GM10266 (cell line): ENCODE measurements around the gene PSMD13.
A peak's percentile ranks its signal among the peaks of the same experiment; 100 is the strongest.
"Not testable (repeated sequence)": the region's sequence is repeated elsewhere in the genome, so short reads cannot be mapped to it uniquely, and the experiment has no call there.

Experiments
- DNase-seq: peaks from one replicate; pipeline ENCODE4 v3.0.0; 2012; ENCODE audit errors: extremely low spot score
- CTCF ChIP-seq: IDR thresholded peaks from 2 replicates; pipeline ENCODE4 v1.5.1; 2012; ENCODE audit warnings: mild to moderate bottlenecking, low read depth; ENCODE audit not compliant: control insufficient read depth, insufficient read depth; ENCODE audit errors: missing control alignments

Gene PSMD13

GRCh38 chr11:236774-237767, at the start of gene PSMD13:
Gene PSMD13, plus strand, starts transcription at chr11:236976. Its CDS starts 74 bp downstream, at chr11:237050.
- DNase-seq: peak; percentile 95
- TF ChIP-seq CTCF: no peak

DNA sequence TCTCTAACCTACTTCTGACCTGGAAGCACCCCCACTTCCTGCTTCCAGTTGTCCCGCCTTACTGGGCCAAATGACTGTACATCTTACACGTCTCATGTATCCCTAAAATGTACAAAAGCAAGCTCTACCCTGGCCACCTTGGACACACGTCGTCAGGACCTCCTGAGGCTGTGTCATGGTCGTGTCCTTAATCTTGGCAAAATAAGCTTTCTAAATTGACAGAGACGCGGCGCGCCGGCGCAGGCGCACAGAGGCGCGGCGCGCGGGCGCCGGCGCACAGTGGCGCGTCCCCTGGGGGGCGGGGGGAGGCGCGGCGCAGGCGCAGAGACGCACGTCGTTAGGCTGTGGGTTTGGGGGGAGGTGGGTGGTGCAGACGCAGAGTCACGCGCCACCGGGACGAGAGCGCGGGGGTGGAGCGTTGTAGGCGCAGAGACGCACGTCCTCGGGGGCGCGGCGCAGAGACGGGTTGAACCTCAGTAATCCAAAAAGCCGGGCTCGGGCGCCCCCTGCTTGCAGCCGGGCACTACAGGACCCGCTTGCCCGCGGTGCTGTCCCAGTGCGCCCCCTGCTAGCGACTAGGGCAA, 47.5 kb upstream of the PSMD13 start:
- DNase-seq: not testable (repeated sequence)

DNA sequence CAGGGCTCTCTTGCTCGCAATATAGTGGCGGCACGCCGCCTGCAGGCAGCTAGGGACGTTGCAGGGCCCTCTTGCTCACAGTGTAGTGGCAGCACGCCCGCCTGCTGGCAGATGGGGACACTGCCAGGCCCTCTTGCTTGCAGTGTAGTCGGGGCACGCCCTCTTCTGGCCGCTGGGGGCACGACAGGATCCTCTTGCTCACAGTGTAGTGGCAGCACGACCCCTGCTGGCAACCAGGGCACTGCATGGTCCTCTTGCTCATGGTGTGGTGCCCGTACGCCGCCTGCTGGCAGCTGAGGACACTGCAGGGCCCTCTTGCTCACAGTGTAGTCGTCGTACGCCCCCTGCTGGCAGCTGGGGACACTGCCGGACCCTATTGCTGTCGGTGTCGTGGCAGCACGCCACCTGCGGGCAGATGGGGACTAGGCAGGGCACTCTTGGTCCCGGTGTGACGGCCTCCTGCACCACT, 46.9 kb upstream of the PSMD13 start:
- TF ChIP-seq CTCF: peak; percentile 38
- not testable (repeated sequence) for DNase-seq

GRCh38 chr11:190546-190945, 46.2 kb upstream of the PSMD13 start:
- DNase-seq: not testable (repeated sequence)

GRCh38 chr11:191490-192478, 45.0 kb upstream of the PSMD13 start:
- peak; percentile 44 for TF ChIP-seq CTCF
- DNase-seq: not testable (repeated sequence)

GRCh38 chr11:192674-193128, 44.1 kb upstream of the PSMD13 start, which contains the start of gene SCGB1C1:
Gene SCGB1C1, plus strand, starts transcription at chr11:193078. Its CDS starts 22 bp downstream, at chr11:193100.
- not testable (repeated sequence) for DNase-seq

- DNase-seq: not testable (repeated sequence)
Measured at GRCh38 chr11:193481-193880, 43.3 kb upstream of the PSMD13 start.

DNA sequence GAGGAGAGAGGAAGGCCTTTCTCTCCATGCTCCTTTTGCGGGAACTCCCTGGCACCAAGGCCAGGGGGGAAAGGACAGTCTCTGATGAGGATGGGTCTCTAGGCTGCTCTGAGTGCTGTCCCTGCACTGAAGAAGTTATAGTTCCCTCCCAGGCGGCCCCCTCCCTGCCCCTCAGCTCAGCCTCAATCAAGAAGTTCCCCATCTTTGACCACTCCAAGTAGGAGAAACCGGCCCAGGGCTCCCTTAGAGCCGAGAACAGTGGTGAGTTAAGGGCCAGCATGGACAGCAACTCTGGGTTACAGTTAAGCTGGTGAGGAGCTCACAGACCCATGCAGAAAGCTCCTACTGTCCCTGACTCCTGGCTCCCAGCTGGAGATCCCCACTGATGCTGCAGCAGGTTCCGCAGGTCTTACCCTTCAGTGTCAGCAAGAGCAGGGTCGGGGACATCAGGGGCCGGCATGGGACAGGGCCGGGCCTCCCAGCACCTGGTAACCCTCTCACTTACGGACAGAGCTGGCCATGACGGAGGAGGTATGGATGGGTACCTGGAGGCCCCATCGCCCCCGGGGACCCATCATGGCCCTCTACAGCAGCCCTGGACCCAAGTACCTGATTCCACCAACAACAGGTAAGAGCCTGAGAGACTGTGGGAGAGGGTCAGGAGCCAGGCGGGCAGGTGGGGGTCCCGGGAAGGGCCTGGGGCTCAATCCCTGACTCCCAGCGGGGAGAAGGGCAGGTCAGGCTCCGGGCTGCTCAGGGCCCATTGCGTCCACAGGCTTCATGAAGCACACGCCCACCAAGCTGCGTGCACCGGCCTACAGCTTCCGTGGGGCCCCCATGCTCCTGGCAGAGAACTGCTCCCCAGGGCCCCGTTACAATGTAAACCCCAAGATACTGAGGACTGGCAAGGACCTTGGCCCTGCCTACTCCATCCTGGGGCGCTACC, 39.7 kb upstream of the PSMD13 start:
- DNase-seq: no peak
- TF ChIP-seq CTCF: no peak
